ENCODE results near the gene TRRAP.

GRCh38 chr7:98970016-98970615 lies 91.8 kb downstream of the TRRAP start:
- TF ChIP-seq CTCF (IDR thresholded peaks at IDR 0.05) (no peak), POLR2A (IDR thresholded peaks at IDR 0.05) (no peak)

Measured in body of pancreas (tissue), 4 donors.